ENCODE results near the gene XAGE1A.
"Not testable (repeated sequence)": the region's sequence is repeated elsewhere in the genome, so short reads cannot be mapped to it uniquely, and the experiment has no call there.

The XAGE1A gene

GRCh38 chrX:52541051-52541450 is 45.4 kb downstream of the XAGE1A start:
- H3K9ac ChIP-seq (ENCODE audit: low read depth, low read length); H3K27me3 ChIP-seq (ENCODE audit: control insufficient read depth, insufficient read depth, low read length); H3K36me3 ChIP-seq (ENCODE audit: control insufficient read depth, insufficient read depth, low read length); H3K4me3 ChIP-seq (ENCODE audit: low read depth, low read length); H3K27ac ChIP-seq (ENCODE audit: low read depth, low read length); H3K4me1 ChIP-seq (ENCODE audit: control insufficient read depth, insufficient read depth, low read length): not testable (repeated sequence)
- peaks cover 35% of the 10 kb centered on the region for H3K9me3 ChIP-seq (ENCODE audit: control insufficient read depth, insufficient read depth, low read length)

- H3K4me1 ChIP-seq (ENCODE audit: control insufficient read depth, insufficient read depth, low read length): no peaks in the 10 kb centered on the region
These were observed 46.7 kb downstream of the XAGE1A start for GRCh38 chrX:52542311-52542710.

GRCh38 chrX:52544147-52544840 is 48.7 kb downstream of the XAGE1A start:
- Histone ChIP-seq H3K27me3 (ENCODE audit: control insufficient read depth, insufficient read depth, low read length) (no peaks in the 10 kb centered on the region), H3K27ac (ENCODE audit: low read depth, low read length) (no peak overlapping the region), H3K4me3 (ENCODE audit: low read depth, low read length) (no peak overlapping the region), H3K9ac (ENCODE audit: low read depth, low read length) (no peak overlapping the region), H3K9me3 (ENCODE audit: control insufficient read depth, insufficient read depth, low read length) (peaks cover 35% of the 10 kb centered on the region), H3K4me1 (ENCODE audit: control insufficient read depth, insufficient read depth, low read length) (no peaks in the 10 kb centered on the region), H3K36me3 (ENCODE audit: control insufficient read depth, insufficient read depth, low read length) (no peaks in the 10 kb centered on the region)

More at GRCh38 chrX:52542311-52542710, 46.7 kb downstream of the XAGE1A start:
- no peak overlapping the region for H3K27ac ChIP-seq (ENCODE audit: low read depth, low read length)
- H3K36me3 ChIP-seq (ENCODE audit: control insufficient read depth, insufficient read depth, low read length): no peaks in the 10 kb centered on the region
- no peak overlapping the region for H3K9ac ChIP-seq (ENCODE audit: low read depth, low read length)
- no peaks in the 10 kb centered on the region for H3K27me3 ChIP-seq (ENCODE audit: control insufficient read depth, insufficient read depth, low read length)
- H3K4me3 ChIP-seq (ENCODE audit: low read depth, low read length): no peak overlapping the region
- H3K9me3 ChIP-seq (ENCODE audit: control insufficient read depth, insufficient read depth, low read length): peaks cover 35% of the 10 kb centered on the region

- H3K9me3 ChIP-seq (ENCODE audit: control insufficient read depth, insufficient read depth, low read length): peaks cover 27% of the 10 kb centered on the region
These were observed 53.2 kb downstream of the XAGE1A start for GRCh38 chrX:52548769-52549168.

More at GRCh38 chrX:52548769-52549168, 53.2 kb downstream of the XAGE1A start:
- not testable (repeated sequence) for H3K4me3 ChIP-seq (ENCODE audit: low read depth, low read length); H3K27ac ChIP-seq (ENCODE audit: low read depth, low read length); H3K4me1 ChIP-seq (ENCODE audit: control insufficient read depth, insufficient read depth, low read length); H3K27me3 ChIP-seq (ENCODE audit: control insufficient read depth, insufficient read depth, low read length); H3K36me3 ChIP-seq (ENCODE audit: control insufficient read depth, insufficient read depth, low read length); H3K9ac ChIP-seq (ENCODE audit: low read depth, low read length)
